GM19023 (cell line): Measurements from ENCODE around the gene PSMB10.
"Not testable (repeated sequence)": the region's sequence is repeated elsewhere in the genome, so short reads cannot be mapped to it uniquely, and the experiment has no call there.

Source experiments
- ATAC-seq: cut with Tn5 transposase; IDR thresholded peaks from one replicate; pipeline ENCODE4 v1.9.1; 2021; ENCODE audit warnings: mild to moderate bottlenecking, moderate library complexity; ENCODE audit not compliant: unreplicated experiment

PSMB10 gene

DNA sequence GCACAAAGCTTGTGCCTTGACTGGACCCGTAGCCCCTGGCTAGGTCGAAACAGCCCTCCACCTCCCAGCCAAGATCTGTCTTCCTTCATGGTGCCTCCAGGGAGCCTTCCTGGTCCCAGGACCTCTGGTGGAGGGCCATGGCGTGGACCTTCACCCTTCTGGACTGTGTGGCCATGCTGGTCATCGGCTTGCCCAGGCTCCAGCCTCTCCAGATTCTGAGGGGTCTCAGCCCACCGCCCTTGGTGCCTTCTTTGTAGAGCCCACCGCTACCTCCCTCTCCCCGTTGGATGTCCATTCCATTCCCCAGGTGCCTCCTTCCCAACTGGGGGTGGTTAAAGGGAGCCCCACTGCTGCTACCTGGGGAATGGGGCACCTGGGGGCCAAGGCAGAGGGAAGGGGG is 8.5 kb downstream of the PSMB10 start:
- no peak for ATAC-seq

DNA sequence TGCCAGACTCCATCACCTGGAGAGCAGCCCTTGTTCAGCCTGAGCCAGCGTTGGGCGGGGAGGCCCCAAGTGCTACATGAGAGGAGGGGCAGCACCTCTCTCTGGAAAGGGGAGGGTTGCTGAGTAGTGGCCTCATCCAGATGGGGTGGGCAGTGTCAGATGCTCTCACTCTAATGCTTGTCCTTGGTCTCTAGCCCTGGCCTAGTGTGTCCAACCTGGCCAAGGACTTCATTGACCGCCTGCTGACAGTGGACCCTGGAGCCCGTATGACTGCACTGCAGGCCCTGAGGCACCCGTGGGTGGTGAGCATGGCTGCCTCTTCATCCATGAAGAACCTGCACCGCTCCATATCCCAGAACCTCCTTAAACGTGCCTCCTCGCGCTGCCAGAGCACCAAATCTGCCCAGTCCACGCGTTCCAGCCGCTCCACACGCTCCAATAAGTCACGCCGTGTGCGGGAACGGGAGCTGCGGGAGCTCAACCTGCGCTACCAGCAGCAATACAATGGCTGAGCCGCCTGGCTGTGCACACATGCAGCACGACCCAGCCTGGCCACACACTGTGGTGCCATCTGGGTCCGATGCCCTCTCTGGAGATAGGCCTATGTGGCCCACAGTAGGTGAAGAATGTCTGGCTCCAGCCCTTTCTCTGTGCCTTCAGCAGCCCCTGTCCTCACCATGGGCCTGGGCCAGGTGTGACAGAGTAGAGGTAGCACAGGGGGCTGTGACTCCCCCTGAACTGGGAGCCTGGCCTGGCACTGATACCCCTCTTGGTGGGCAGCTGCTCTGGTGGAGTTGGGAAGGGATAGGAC is 9.3 kb downstream of the PSMB10 start:
- no peak for ATAC-seq

DNA sequence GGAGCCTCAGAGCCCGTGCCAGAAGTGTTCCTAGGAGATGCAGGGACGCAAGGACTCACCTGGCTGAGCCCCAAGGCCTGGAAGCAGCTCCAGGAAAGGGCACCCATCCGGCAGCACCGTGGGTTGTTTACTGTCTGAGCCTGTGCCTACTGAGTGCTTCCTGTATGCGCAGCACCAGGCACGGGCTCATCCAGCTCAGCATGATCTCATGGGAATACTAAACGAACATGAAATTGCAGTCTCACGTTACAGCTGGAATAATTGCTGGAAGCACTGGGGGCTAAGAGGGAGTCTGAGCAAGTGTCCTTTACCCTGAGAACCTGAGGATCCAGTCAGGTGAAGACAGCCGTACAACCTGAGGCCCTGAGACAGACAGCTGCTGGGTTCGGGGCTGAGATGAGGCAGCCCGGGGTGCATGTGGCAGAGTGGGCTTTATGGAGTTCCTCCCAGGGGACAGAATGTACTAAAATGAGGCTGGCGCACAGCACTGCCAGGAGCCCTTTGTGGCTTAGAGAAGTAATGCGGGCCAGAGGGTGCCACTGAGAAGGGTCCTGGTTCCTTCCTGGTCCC is 10.4 kb downstream of the PSMB10 start:
- ATAC-seq = no peak

DNA sequence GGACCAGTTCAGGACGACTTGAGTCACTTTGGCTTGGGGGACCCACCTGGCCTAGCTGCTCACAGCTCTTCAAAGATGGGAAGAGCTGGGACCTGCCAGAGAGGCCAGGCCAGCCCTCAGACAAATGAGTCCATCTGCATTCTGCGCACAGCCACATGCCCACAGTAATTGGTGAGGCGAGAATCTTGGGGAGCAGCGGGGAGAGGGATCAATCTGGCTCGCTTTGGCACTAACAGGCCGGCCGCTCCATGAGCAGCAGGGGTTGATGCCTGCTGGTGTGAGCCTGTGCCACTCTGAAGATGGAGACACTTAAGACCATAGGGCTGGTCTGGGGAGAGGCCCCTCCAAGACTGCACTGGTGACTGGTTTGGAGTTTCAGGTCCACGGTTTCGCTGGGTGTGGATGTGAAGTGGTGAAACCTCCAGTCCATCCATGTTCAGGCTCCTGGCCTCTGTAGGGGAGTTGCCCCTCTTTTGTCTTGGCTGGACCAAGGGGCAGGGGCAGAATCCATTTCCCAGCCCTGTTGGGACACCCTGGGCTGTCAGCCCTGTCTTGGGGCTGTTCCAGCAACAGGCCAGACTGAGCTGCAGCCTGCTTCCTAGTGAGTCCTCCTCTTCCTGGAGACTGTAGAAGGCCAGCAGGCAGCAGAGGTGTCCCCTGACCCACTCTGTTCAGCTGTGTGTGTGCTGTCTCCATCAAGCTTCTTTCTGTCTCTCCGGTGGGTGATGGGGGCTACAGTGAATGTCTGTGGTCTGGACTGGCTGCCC is 12.3 kb downstream of the PSMB10 start:
- no peak for ATAC-seq

DNA sequence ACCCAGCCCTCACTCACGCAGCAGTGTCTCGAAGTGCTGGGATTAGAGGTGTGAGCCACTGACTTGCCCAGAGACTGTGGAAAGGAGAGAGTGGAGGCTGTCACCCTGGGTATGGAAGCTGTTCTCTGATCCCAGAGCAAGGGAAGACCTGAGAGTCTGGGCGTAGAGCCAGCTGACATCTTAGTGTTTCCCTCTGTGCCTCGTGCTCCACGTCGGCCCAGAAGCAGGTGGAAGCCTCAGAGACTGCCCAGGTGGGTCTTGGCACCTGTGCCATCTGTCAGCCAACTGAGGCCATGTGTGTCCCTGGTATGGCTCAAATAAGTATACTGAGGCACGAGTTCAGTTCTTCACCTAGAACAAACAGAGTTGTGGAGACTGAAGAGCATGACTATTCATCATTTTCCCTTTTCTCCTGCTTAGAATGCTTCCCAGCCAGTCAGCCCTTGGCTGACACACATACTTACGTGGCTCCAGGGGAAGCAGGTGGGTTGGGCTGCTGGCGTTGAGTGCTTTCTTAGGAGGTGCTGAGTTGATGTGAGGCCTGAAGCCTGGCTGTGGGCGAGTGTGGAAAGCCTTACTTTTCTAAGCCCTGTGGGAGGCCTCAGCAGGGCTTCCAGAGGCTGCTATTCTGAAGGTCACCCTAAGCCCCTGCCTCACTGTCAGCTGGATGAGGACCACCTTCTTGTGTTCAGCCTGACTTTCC is 13.1 kb downstream of the PSMB10 start:
- no peak for ATAC-seq

DNA sequence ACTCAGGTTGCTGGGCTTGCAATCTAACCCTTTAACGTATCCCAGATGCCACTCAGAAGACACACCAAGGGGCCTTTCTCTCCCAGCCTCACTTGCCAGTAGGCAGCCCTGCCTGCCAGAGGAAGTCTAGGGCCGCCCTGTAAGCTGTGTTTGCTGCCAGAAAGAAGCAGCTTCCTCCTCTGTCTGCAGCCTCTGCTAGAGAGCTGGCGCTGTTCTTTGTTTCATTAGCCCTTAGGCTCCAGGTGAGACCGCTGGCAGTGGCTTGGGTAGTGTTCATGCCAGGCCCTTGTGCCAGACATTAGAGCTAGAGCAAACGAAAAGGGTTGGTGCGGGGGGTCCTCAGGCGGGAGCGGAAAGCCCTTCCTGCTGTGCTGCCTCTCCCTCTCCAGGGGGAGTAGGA is 13.9 kb downstream of the PSMB10 start:
- no peak for ATAC-seq

DNA sequence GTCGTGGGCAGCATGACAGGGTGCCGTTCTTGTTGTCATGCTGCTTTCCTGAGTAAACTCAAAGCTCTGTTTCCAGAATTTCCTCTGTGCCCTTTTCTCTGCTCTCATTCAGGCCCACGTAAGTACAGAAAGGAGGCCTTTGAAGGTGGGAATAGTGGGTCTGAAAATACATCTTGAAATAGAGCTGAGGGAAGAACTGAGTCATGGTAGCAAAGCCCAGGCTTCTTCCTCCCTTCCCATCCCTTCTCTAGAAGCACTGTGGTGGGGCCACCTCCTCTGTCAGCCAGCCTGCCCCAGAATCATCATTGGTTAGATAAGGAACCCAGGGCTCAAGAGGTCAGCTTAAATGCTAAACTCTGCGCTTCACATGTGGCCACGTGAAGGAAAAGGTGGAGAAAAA is 14.4 kb downstream of the PSMB10 start:
- ATAC-seq = no peak

DNA sequence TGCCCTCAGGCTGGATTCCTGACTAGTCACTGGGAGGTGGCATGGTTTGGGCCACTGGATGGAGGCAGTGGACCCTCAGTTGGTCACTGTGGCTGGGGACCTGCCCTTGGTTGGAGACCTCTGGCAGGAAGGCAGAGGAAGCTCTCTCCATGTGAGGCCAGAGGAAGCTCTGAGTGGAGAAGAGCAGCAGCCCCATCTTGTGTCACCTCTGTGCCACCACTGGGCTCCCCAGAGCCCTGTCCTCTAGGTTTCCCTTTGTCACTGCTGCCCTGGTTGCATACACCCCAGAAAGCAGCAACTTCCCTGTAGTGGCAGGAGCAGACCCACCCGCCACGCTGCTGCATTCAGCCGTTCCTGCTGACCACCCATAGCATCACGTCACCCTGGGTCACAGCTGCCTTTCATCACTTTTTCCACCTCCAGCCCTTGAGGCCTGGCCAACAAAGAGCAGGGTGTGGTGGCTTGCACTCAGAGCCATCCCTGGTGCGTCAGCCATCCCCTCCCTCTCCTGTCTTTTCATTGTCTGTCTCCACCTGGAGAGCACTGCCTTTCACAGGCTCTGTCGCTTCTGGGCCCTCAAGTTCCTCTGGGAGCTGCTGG is 16.9 kb downstream of the PSMB10 start:
- ATAC-seq = no peak

DNA sequence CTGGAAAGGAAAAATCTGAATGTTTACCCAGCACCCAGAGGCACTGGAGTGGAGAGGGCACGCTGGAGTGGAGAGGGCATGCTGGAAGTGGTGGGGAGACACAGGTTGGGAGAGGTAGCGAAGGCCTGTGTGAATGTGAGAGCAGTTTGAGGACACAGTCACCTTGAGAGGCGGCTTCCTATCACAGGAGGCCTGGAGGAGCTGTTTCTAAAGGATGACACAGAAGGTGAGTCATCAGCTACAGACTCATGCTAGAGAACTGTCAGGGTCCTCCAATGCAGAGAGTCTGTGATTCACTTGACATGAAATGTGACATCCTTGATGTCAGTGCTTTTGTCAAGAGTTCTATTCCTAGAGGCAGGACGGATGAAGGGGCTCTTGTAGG is 18.8 kb downstream of the PSMB10 start:
- ATAC-seq = no peak

DNA sequence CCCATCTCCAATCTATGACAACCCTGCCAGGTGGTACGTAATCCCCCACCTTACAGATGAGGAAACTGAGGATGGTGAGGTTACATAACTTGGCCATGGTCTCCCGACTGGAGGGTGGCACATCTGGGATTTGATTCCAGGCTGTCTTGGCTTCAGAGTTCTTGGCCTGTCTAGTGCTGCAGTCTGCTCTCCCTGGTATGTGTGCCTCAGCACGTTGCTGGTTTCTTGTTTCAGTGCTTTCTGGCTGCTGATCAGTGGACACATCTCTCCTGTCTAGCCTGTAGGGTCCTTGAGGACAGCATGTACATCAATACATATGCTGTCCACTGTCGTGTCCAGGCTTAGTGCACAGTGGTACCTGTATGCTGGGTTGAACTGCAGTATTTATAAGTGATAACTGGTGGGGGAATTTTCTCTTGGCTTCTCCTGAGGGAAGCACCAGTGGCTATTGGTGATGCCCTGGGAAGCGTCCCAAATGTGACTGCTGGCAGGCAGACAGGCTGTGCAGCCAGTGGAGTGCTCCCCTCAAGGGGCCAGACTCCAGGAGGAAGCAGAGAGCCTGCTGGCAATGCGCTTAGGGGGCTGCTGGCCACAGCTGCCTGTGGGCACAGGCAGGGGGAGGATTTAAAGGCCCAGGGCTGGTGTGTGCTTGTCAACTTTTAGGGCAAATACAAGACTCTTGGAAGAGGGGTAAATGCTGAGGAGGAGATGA is 19.4 kb downstream of the PSMB10 start:
- ATAC-seq = no peak

DNA sequence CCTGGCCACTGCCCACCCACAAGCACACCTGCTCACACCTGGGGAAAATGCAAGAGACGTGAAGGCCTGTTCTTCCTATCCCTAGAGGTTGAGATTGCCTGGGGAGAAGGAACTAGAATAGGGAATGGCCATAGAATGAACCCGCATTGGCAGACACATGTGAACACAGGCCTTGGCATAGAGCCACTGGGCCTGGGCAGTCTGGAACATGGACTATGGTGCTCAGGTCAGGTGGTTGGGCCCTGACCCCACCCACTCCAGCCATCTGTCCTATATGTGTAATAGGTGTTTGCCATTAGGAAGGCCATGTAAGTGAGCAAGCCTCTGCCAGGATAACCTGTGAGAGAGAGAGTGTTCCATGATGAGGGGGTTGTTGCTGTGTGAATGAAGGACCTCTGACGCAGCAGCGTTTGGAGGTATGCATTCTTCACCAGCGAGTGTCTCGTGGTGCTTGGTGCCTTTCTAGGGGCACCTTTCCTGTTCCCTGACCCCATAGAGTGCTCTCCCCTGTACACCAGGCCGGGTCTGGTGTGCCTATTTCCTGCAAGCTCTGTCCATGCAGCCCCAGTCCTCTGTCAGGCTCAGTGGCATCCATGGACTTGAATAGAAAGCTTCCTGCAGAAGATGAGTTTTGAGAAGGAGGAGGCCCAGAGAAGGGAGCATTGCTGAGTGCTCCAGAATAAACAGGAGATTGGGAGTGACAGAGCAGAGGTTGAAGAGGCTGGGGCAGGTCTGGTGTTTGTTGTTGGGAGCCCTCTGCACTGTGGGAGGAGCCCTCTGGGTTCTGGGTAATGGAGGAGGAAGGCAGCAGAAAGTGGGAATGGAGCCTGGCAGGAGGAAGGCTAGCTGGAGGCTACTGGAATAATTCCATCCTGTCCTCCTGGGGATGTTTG is 20.6 kb downstream of the PSMB10 start:
- no peak for ATAC-seq

DNA sequence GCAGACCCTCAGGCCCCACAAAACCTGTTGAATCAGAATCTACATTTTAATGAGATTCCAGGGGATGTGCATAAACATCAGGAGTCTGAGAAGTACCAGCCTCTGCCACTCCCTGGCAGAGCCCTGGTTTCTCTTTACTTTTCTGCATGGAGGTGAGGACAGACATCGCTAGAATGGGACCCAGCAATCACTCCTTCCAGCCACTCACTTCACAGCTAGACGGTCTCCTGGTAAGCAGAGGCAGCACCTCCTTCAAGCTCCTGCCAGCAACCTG is 21.2 kb downstream of the PSMB10 start:
- not testable (repeated sequence) for ATAC-seq

DNA sequence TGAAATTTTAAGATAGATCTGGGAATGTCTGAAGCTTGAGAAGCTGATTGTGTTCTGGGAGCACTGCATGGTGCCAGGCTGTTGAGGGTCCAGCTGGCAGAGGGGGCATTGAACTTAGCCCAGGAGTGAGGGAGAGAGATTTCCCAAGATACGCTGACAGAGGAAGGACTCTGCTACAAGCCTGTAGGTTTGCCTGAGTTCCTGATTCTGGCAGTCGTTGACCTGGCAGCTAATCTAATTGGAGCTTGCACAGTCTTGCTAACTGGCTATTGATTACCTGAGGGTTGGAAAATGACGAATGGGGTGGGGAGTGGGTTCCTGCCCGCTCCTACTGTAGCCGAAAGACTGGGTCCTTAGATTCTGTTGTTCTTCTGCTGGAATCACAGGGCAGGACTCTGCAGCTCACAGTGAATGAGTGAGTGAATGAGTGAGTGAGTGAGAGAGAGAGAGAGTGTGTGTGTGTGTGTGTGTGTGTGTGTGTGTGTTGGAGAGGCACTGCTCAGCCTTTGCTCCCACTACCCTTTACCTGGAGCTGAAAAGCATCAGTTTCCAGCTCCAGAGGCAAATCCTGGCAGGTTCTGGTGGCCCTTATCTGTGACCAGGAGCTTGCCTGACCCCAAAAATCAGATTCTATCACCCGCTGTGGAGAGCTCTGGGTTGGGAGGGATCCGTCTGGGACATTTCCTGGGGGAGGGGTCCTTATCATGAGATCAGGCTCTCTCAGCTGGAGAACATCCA is 21.7 kb downstream of the PSMB10 start:
- ATAC-seq = no peak

DNA sequence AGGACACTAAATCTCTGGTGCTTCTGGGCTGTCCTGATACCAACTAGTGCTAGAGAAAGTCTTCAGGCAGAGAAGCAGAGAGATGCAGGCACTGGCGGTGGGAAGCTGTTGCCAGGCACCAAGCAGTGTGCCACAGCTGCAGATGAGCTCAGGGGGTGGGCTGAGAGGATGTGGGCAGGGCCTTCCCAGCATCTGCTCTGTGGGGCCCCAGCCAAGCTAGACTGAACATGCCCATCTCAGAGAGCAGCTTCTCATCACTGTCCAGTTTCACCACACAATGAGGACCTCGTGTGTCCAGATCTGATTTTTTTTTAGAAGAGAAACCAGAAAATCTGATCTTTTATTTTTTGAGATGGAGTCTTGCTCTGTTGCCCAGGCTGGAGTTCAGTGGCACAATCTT is 26.5 kb downstream of the PSMB10 start:
- peak; percentile 54 for ATAC-seq

DNA sequence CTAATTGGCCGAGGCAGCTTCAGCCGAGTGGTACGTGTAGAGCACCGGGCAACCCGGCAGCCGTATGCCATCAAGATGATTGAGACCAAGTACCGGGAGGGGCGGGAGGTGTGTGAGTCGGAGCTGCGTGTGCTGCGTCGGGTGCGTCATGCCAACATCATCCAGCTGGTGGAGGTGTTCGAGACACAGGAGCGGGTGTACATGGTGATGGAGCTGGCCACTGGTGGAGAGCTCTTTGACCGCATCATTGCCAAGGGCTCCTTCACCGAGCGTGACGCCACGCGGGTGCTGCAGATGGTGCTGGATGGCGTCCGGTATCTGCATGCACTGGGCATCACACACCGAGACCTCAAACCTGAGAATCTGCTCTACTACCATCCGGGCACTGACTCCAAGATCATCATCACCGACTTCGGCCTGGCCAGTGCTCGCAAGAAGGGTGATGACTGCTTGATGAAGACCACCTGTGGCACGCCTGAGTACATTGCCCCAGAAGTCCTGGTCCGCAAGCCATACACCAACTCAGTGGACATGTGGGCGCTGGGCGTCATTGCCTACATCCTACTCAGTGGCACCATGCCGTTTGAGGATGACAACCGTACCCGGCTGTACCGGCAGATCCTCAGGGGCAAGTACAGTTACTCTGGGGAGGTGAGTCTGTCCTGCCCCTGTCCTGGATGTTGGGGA is 27.5 kb downstream of the PSMB10 start:
- no peak for ATAC-seq

DNA sequence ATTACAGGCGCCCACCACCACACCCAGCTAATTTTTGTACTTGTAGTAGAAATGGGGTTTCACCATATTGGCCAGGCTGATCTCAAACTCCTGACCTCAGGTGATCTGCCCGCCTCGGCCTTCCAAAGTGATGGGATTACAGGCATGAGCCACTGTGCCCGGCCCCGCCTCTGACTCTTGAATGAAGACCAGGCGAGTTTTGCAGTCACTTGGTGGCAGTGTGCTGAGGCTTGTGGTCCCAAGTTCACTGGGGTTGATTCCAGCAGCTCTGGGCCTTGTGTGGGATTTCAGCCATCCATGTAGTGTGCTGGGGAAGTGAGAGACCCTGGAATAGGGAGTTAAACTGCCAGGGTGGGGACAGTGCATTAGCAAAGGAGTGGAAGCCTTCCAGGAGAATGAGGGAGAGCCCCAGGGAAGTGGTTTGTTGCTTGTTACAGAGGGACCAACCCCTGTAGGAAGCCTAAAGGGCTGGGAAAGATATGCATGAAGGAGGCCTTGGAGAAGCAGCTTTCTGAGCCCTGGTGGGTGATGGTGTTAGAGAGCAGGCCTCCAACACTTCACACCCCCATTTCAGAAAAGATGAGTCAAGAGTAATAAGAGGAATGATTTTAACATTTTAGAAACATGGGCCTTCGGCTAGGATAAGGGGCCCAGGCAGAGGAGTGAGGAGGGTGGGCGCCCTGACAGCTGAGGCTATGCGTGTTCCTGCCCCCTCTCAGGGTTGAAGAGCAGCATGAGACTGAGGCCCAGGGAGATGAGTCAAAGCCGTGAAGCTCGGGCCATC is 29.1 kb downstream of the PSMB10 start:
- no peak for ATAC-seq

DNA sequence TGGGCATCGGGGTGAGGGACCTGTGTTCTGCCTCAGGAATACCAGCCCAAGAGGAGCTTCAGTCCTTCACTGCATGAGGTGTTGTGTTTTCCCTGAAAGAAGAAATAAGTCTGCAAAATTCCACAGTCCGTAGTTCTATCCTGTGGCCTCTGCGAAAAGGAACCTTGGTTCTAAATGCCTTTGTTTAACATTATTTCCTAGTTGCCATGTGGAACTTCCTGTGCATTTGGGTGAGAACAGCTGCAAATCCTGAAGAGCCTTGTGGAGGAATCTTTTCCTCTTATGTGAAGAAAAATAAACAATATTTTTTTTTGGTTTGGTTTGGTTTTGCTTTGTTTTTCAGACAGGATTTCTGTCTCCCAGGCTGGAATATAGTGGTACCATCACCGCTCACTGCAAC is 33.8 kb downstream of the PSMB10 start:
- no peak for ATAC-seq

DNA sequence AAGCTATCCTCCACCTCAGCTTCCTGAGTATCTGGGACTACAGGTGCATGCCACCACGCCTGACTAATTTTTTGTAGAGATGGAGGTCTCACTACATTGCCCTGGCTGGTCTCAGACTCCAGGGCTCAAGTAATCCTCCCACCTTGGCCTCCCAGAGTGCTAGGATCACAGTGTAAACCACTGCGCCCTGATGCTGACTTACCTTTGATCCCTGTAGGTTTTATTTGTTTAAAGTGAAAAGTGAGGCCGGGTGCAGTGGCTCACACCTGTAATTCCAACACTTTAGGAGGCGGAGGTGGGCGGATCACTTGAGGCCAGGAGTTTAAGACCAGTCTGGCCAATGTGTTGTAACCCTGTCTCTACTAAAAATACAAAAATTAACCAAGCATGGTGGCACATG is 34.9 kb downstream of the PSMB10 start:
- ATAC-seq = no peak
